Mucosa of stomach (tissue), 1 donor: ENCODE measurements around the gene GLT1D1.
"Not testable (repeated sequence)": the region's sequence is repeated elsewhere in the genome, so short reads cannot be mapped to it uniquely, and the experiment has no call there.

Experiments used
- H3K27me3 ChIP-seq: one replicate; pipeline ENCODE4 v1.7.0; 2013; ENCODE audit warnings: mild to moderate bottlenecking, low read length; ENCODE audit not compliant: control insufficient read depth, insufficient read depth
- H3K36me3 ChIP-seq: one replicate; pipeline ENCODE4 v1.7.0; 2013; ENCODE audit warnings: low read length; ENCODE audit not compliant: control insufficient read depth, insufficient read depth
- H3K4me1 ChIP-seq: one replicate; pipeline ENCODE4 v1.7.0; 2013; ENCODE audit warnings: mild to moderate bottlenecking, low read length; ENCODE audit not compliant: control insufficient read depth, insufficient read depth
- H3K4me3 ChIP-seq: one replicate; pipeline ENCODE4 v1.7.0; 2013; ENCODE audit warnings: low read length
- H3K9ac ChIP-seq: one replicate; pipeline ENCODE4 v1.7.0; 2013; ENCODE audit warnings: mild to moderate bottlenecking, low read length, moderate library complexity
- H3K9me3 ChIP-seq: one replicate; pipeline ENCODE4 v1.7.0; 2013; ENCODE audit warnings: mild to moderate bottlenecking, low read length, moderate library complexity; ENCODE audit not compliant: control insufficient read depth
- donor health status: Pancreatic carcinoma.

GLT1D1 gene

GRCh38 chr12:128848371-128848770, 4.9 kb upstream of the GLT1D1 start:
- H3K9ac ChIP-seq: no peak overlapping the region
- H3K4me1 ChIP-seq: peaks cover 6% of the 10 kb centered on the region
- H3K9me3 ChIP-seq: no peaks in the 10 kb centered on the region
- H3K4me3 ChIP-seq: no peak overlapping the region
- H3K27me3 ChIP-seq: peaks cover 12% of the 10 kb centered on the region
- no peaks in the 10 kb centered on the region for H3K36me3 ChIP-seq

- H3K27me3 ChIP-seq: peaks cover 24% of the 10 kb centered on the region
- H3K4me3 ChIP-seq, H3K9me3 ChIP-seq, H3K4me1 ChIP-seq, H3K36me3 ChIP-seq, H3K9ac ChIP-seq: not testable (repeated sequence)
These were observed 3.5 kb upstream of the GLT1D1 start for GRCh38 chr12:128849806-128850205.

GRCh38 chr12:128850400-128850799, 2.9 kb upstream of the GLT1D1 start:
- no peak overlapping the region for H3K4me3 ChIP-seq
- no peak overlapping the region for H3K9ac ChIP-seq
- no peaks in the 10 kb centered on the region for H3K36me3 ChIP-seq
- no peaks in the 10 kb centered on the region for H3K9me3 ChIP-seq
- peaks cover 9% of the 10 kb centered on the region for H3K4me1 ChIP-seq
- peaks cover 26% of the 10 kb centered on the region for H3K27me3 ChIP-seq

- H3K36me3 ChIP-seq, H3K9ac ChIP-seq, H3K9me3 ChIP-seq, H3K4me1 ChIP-seq, H3K4me3 ChIP-seq: not testable (repeated sequence)
- peaks cover 26% of the 10 kb centered on the region for H3K27me3 ChIP-seq
These were observed 1.8 kb upstream of the GLT1D1 start for GRCh38 chr12:128851429-128851828.

GRCh38 chr12:128852026-128852698, 1.1 kb upstream of the GLT1D1 start:
- H3K4me3 ChIP-seq: no peak overlapping the region
- H3K27me3 ChIP-seq: peaks cover 26% of the 10 kb centered on the region
- no peaks in the 10 kb centered on the region for H3K9me3 ChIP-seq
- H3K9ac ChIP-seq: no peak overlapping the region
- no peaks in the 10 kb centered on the region for H3K36me3 ChIP-seq
- H3K4me1 ChIP-seq: peaks cover 9% of the 10 kb centered on the region

- Histone ChIP-seq H3K9ac (no peak overlapping the region), H3K27me3 (peaks cover 26% of the 10 kb centered on the region), H3K4me3 (no peak overlapping the region), H3K36me3 (no peaks in the 10 kb centered on the region), H3K9me3 (no peaks in the 10 kb centered on the region), H3K4me1 (peaks cover 9% of the 10 kb centered on the region)
These were observed 421 bp downstream of the GLT1D1 start for GRCh38 chr12:128853600-128854197.

GRCh38 chr12:128856035-128856790, 2.9 kb downstream of the GLT1D1 start:
- Histone ChIP-seq H3K4me1 (peaks cover 4% of the 10 kb centered on the region), H3K4me3 (no peak overlapping the region), H3K36me3 (no peaks in the 10 kb centered on the region), H3K9me3 (no peaks in the 10 kb centered on the region), H3K27me3 (peaks cover 26% of the 10 kb centered on the region), H3K9ac (no peak overlapping the region)

GRCh38 chr12:128856791-128857078, 3.5 kb downstream of the GLT1D1 start:
- peaks cover 26% of the 10 kb centered on the region for H3K27me3 ChIP-seq

GRCh38 chr12:128857133-128857763, 4.0 kb downstream of the GLT1D1 start:
- H3K36me3 ChIP-seq: no peaks in the 10 kb centered on the region
- H3K9me3 ChIP-seq: no peaks in the 10 kb centered on the region
- no peak overlapping the region for H3K4me3 ChIP-seq
- peaks cover 23% of the 10 kb centered on the region for H3K27me3 ChIP-seq
- H3K9ac ChIP-seq: no peak overlapping the region
- H3K4me1 ChIP-seq: peaks cover 4% of the 10 kb centered on the region

More at GRCh38 chr12:128856791-128857078, 3.5 kb downstream of the GLT1D1 start:
- H3K9ac ChIP-seq: no peak overlapping the region
- H3K4me1 ChIP-seq: peaks cover 4% of the 10 kb centered on the region
- no peaks in the 10 kb centered on the region for H3K9me3 ChIP-seq
- no peak overlapping the region for H3K4me3 ChIP-seq
- no peaks in the 10 kb centered on the region for H3K36me3 ChIP-seq

GRCh38 chr12:128859311-128859710, 6.0 kb downstream of the GLT1D1 start:
- Histone ChIP-seq H3K9me3 (no peaks in the 10 kb centered on the region), H3K27me3 (peaks cover 7% of the 10 kb centered on the region), H3K4me3 (no peak overlapping the region), H3K9ac (no peak overlapping the region), H3K36me3 (no peaks in the 10 kb centered on the region), H3K4me1 (no peaks in the 10 kb centered on the region)

- Histone ChIP-seq H3K9me3 (no peaks in the 10 kb centered on the region), H3K9ac (no peak overlapping the region), H3K27me3 (no peaks in the 10 kb centered on the region), H3K4me3 (no peak overlapping the region), H3K36me3 (no peaks in the 10 kb centered on the region), H3K4me1 (no peaks in the 10 kb centered on the region)
These were observed 8.1 kb downstream of the GLT1D1 start for GRCh38 chr12:128861226-128862016.
